ENCODE measurements around the gene CXCR2. TPM values are rescaled to one million over a fixed set of nuclear protein-coding genes. Genes with fewer than 3 reads are reported as not detected.

The CXCR2 gene
- polyA plus RNA-seq, 1 experiment, result not detected

GRCh38 chr2:218155953-218156479 is 30.2 kb downstream of the CXCR2 start:
- peaks cover 17% of the 10 kb centered on the region for H3K27me3 ChIP-seq (ENCODE audit: control insufficient read depth, insufficient read depth, low read length)
- no peak for DNase-seq (ENCODE audit: low read depth)
- no peak overlapping the region for H3K4me3 ChIP-seq (ENCODE audit: low read depth, low read length)
- ChIA-PET CTCF (no interaction called here), POLR2A (no interaction called here)
- no peaks in the 10 kb centered on the region for H3K36me3 ChIP-seq (ENCODE audit: control insufficient read depth, insufficient read depth, low read length)
- TF ChIP-seq CTCF (IDR thresholded peaks at IDR 0.05; ENCODE audit: insufficient read depth, low read depth, low read length), result no peak

GRCh38 chr2:218161644-218162043 is 35.8 kb downstream of the CXCR2 start:
- H3K4me3 ChIP-seq (ENCODE audit: low read depth, low read length), result no peak overlapping the region
- DNase-seq (ENCODE audit: low read depth), result no peak
- CTCF ChIA-PET, result interaction anchor here (0.9 kb wide), 1 partner anchor 9 kb away, joined by 3 read pairs; no protein-coding TSS in a partner anchor
- POLR2A ChIA-PET, result no interaction called here
- H3K36me3 ChIP-seq (ENCODE audit: control insufficient read depth, insufficient read depth, low read length), result no peaks in the 10 kb centered on the region
- peaks cover 25% of the 10 kb centered on the region for H3K27me3 ChIP-seq (ENCODE audit: control insufficient read depth, insufficient read depth, low read length)
- TF ChIP-seq CTCF (IDR thresholded peaks at IDR 0.05; ENCODE audit: insufficient read depth, low read depth, low read length), result no peak

GRCh38 chr2:218162814-218163213 is 37.0 kb downstream of the CXCR2 start:
- CTCF ChIA-PET, result no interaction called here
- H3K36me3 ChIP-seq (ENCODE audit: control insufficient read depth, insufficient read depth, low read length), result no peaks in the 10 kb centered on the region
- POLR2A ChIA-PET, result no interaction called here
- H3K27me3 ChIP-seq (ENCODE audit: control insufficient read depth, insufficient read depth, low read length), result peaks cover 28% of the 10 kb centered on the region
- no peak for DNase-seq (ENCODE audit: low read depth)
- no peak overlapping the region for H3K4me3 ChIP-seq (ENCODE audit: low read depth, low read length)
- no peak for TF ChIP-seq CTCF (IDR thresholded peaks at IDR 0.05; ENCODE audit: insufficient read depth, low read depth, low read length)

- H3K27me3 ChIP-seq (ENCODE audit: control insufficient read depth, insufficient read depth, low read length), result peaks cover 25% of the 10 kb centered on the region
- no peak within 1 kb of the TSS for H3K4me3 ChIP-seq (ENCODE audit: low read depth, low read length)
- ChIA-PET POLR2A (no interaction called here), CTCF (interaction anchor here (0.6 to 2.9 kb wide), 2 partner anchors 15 to 317 kb away, joined by 4 to 7 read pairs; no protein-coding TSS in a partner anchor)
- no peak for DNase-seq (ENCODE audit: low read depth)
- TF ChIP-seq CTCF (IDR thresholded peaks at IDR 0.05; ENCODE audit: insufficient read depth, low read depth, low read length), result no peak
- no peaks in the 10 kb centered on the region for H3K36me3 ChIP-seq (ENCODE audit: control insufficient read depth, insufficient read depth, low read length)
Observed at GRCh38 chr2:218166791-218167190, 41.0 kb downstream of the CXCR2 start, which contains the start of gene CXCR1. TSS of gene CXCR1 (minus strand) at chr2:218166962. CDS start at chr2:218165211, 1,751 bp downstream.

GRCh38 chr2:218168016-218168415 is 42.2 kb downstream of the CXCR2 start:
- Histone ChIP-seq H3K36me3 (ENCODE audit: control insufficient read depth, insufficient read depth, low read length) (no peaks in the 10 kb centered on the region), H3K4me3 (ENCODE audit: low read depth, low read length) (no peak overlapping the region), H3K27me3 (ENCODE audit: control insufficient read depth, insufficient read depth, low read length) (peaks cover 17% of the 10 kb centered on the region)
- ChIA-PET CTCF (interaction anchor here (0.9 to 2.9 kb wide), 9 partner anchors 11 to 39 kb away, joined by 3 to 7 read pairs (median 4); no protein-coding TSS in a partner anchor), POLR2A (no interaction called here)
- TF ChIP-seq CTCF (IDR thresholded peaks at IDR 0.05; ENCODE audit: insufficient read depth, low read depth, low read length), result no peak
- DNase-seq (ENCODE audit: low read depth), result no peak

Data from BJ (cell line).